ENCODE measurements around the gene CNTN5. TPM values are rescaled to one million over a fixed set of nuclear protein-coding genes. Genes with fewer than 3 reads are reported as not detected.

CNTN5 gene
- total RNA-seq, 1 experiment from 2014 or later, result not detected

DNA sequence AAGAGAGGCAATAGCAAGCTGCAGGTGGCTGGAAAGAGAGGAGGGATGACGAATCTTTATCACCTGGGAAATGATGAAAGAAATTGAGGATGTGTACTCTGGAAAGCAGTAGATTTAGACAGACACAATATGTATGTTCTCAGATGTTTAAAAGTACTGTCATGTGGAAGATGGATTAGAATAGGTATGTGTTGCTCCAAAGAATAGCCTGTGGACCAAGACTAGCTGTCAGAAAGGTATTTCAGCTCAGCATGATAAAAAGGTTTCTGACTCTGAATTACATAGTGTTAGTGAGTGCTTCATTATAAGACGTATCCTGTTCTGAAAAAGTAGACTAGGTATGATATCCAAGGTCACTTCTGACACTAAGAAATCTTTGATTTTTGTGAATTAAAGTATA is 322.4 kb downstream of the CNTN5 start:
- Histone ChIP-seq H3K79me2 (ENCODE audit: low read length) (no peaks in the 10 kb centered on the region), H3K27ac (ENCODE audit: low read length) (no peak overlapping the region), H2AFZ (ENCODE audit: low read length) (no peak overlapping the region), H3K9me2 (replicated peaks; ENCODE audit: insufficient read depth, low read length) (no peaks in the 10 kb centered on the region), H3K4me2 (ENCODE audit: low read depth, low read length, poor library complexity, severe bottlenecking) (no peak overlapping the region), H3K4me1 (ENCODE audit: low read length) (no peaks in the 10 kb centered on the region), H3K27me3 (ENCODE audit: low read length) (no peaks in the 10 kb centered on the region), H4K20me1 (ENCODE audit: insufficient read depth, low read depth, low read length) (no peaks in the 10 kb centered on the region), H3K9ac (ENCODE audit: low read length) (no peak overlapping the region), H3K36me3 (ENCODE audit: insufficient read depth, low read length) (no peaks in the 10 kb centered on the region), H3K9me3 (ENCODE audit: low read length) (peaks cover 52% of the 10 kb centered on the region), H3K4me3 (ENCODE audit: low read length) (no peak overlapping the region)
- DNase-seq, result no peak

DNA sequence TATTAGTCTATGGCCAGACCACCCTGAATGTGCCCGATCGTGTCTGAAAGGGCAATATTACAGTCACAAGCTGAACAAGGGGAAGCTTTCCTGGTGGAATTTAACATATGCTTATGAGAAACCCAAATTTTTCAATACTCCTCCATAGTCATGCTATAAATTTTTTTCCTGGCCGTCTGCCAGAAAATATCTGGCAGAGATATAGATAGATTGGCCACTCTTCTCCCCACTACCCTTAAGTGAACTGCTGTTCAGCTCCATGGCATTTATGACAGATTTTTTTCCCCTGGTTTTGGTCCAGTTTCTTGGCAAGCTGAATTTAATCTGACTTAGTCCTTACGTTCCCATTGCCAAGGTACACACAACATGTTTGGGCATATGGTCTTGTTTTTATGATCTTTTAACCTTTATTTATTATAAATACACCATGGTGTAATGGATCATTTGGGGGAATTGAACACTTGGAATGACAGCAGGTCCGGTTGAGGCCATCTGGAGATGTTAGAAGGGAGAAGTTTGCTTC is 328.5 kb downstream of the CNTN5 start:
- DNase-seq, result no peak
- Histone ChIP-seq H3K9ac (ENCODE audit: low read length) (no peak overlapping the region), H3K9me2 (replicated peaks; ENCODE audit: insufficient read depth, low read length) (no peaks in the 10 kb centered on the region), H3K4me2 (ENCODE audit: low read depth, low read length, poor library complexity, severe bottlenecking) (no peak overlapping the region), H3K4me3 (ENCODE audit: low read length) (no peak overlapping the region), H3K9me3 (ENCODE audit: low read length) (peaks cover 68% of the 10 kb centered on the region), H3K27ac (ENCODE audit: low read length) (no peak overlapping the region), H3K27me3 (ENCODE audit: low read length) (no peaks in the 10 kb centered on the region), H3K36me3 (ENCODE audit: insufficient read depth, low read length) (no peaks in the 10 kb centered on the region), H3K79me2 (ENCODE audit: low read length) (no peaks in the 10 kb centered on the region), H3K4me1 (ENCODE audit: low read length) (no peaks in the 10 kb centered on the region), H4K20me1 (ENCODE audit: insufficient read depth, low read depth, low read length) (no peaks in the 10 kb centered on the region), H2AFZ (ENCODE audit: low read length) (no peak overlapping the region)

DNA sequence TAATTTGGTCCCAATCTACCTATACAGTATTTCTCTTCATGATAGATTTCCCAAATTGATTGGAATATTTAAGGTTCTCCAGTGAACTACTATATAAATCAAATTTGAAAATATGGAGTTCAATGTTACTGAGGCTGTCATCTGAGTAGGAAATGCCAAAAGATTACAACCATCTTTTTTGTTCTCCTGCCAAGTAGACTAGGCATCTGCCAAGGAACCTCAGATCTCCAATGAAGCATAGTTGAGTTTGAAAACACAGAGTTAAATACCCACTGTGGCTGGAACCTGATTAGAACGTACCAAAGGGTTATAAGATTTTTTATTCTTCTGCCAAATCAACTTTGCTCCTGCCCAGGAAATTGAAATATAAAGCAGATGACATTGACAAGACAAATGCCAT is 330.9 kb downstream of the CNTN5 start:
- Histone ChIP-seq H3K27ac (ENCODE audit: low read length) (no peak overlapping the region), H3K27me3 (ENCODE audit: low read length) (no peaks in the 10 kb centered on the region), H3K36me3 (ENCODE audit: insufficient read depth, low read length) (no peaks in the 10 kb centered on the region), H3K79me2 (ENCODE audit: low read length) (no peaks in the 10 kb centered on the region), H3K4me1 (ENCODE audit: low read length) (no peaks in the 10 kb centered on the region), H3K4me3 (ENCODE audit: low read length) (no peak overlapping the region), H2AFZ (ENCODE audit: low read length) (no peak overlapping the region), H3K9me2 (replicated peaks; ENCODE audit: insufficient read depth, low read length) (no peaks in the 10 kb centered on the region), H3K9ac (ENCODE audit: low read length) (no peak overlapping the region), H3K4me2 (ENCODE audit: low read depth, low read length, poor library complexity, severe bottlenecking) (no peak overlapping the region), H3K9me3 (ENCODE audit: low read length) (peaks cover 67% of the 10 kb centered on the region), H4K20me1 (ENCODE audit: insufficient read depth, low read depth, low read length) (no peaks in the 10 kb centered on the region)
- no peak for DNase-seq

DNA sequence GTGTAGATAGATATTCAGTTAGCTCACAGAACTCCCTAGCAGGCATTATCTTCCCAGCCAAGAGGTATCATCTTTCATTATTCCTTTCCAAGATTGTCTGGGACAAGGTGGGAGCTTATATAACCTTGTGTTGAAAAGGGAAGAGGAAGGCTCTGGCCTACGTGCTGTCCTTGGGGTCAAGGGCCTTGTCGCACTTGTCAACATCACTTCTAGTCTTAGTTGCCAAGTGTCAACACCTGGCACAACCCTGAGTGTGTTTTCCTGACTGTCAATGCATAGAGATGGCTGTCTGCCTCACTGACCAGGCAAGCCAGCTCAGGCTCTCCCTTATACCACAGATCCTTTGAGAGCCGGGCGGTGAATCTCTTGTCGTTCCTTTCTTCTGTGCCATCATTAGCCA is 331.9 kb downstream of the CNTN5 start:
- Histone ChIP-seq H3K9ac (ENCODE audit: low read length) (no peak overlapping the region), H3K27ac (ENCODE audit: low read length) (no peak overlapping the region), H3K9me2 (replicated peaks; ENCODE audit: insufficient read depth, low read length) (no peaks in the 10 kb centered on the region), H3K4me3 (ENCODE audit: low read length) (no peak overlapping the region), H4K20me1 (ENCODE audit: insufficient read depth, low read depth, low read length) (no peaks in the 10 kb centered on the region), H3K4me1 (ENCODE audit: low read length) (no peaks in the 10 kb centered on the region), H3K36me3 (ENCODE audit: insufficient read depth, low read length) (no peaks in the 10 kb centered on the region), H3K27me3 (ENCODE audit: low read length) (no peaks in the 10 kb centered on the region), H3K4me2 (ENCODE audit: low read depth, low read length, poor library complexity, severe bottlenecking) (no peak overlapping the region), H3K9me3 (ENCODE audit: low read length) (peaks cover 69% of the 10 kb centered on the region), H3K79me2 (ENCODE audit: low read length) (no peaks in the 10 kb centered on the region), H2AFZ (ENCODE audit: low read length) (no peak overlapping the region)
- DNase-seq, result no peak

DNA sequence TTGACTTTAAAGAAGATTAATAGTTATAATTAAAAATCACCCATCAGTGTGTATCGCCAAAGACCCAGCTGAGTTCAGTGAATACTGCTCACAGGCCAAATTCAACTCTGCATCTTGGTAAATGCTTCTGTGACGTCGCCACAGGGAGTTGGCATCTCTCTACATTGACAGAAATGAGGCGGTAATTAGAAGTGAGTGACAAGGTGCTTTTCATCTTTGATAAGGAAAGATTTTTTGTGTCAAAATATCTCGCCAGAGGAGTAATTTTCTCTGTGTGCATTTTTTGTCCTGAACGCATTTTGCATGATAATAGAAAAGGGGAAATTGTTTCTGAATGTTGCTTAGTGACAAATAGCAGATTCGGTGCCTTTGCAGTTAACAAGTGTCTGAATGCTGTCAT is 345.8 kb downstream of the CNTN5 start:
- Histone ChIP-seq H3K4me3 (ENCODE audit: low read length) (no peak overlapping the region), H3K36me3 (ENCODE audit: insufficient read depth, low read length) (no peaks in the 10 kb centered on the region), H3K27me3 (ENCODE audit: low read length) (no peaks in the 10 kb centered on the region), H3K9me2 (replicated peaks; ENCODE audit: insufficient read depth, low read length) (no peaks in the 10 kb centered on the region), H3K27ac (ENCODE audit: low read length) (no peak overlapping the region), H3K9ac (ENCODE audit: low read length) (no peak overlapping the region), H3K79me2 (ENCODE audit: low read length) (no peaks in the 10 kb centered on the region), H2AFZ (ENCODE audit: low read length) (no peak overlapping the region), H3K4me2 (ENCODE audit: low read depth, low read length, poor library complexity, severe bottlenecking) (no peak overlapping the region), H3K9me3 (ENCODE audit: low read length) (peaks cover 71% of the 10 kb centered on the region), H3K4me1 (ENCODE audit: low read length) (no peaks in the 10 kb centered on the region), H4K20me1 (ENCODE audit: insufficient read depth, low read depth, low read length) (no peaks in the 10 kb centered on the region)
- no peak for DNase-seq

DNA sequence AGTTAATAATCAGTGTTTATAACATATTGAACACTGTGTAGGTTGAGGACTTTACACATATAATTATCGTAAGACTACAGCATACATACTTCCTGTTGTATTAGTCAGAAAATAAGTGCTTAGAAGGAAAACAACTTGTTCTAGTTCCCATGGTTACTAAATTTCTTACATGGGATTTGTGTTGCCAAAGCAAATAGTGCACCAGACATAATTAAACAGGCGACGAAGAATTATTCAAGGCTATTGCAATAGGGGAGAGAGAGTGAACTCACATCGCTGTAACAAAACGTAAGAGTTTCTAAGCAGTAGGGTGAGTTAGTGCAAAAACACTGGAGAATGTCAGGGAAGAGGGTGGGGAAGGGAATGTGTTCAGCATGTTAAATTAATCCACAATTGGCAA is 347.8 kb downstream of the CNTN5 start:
- Histone ChIP-seq H3K9me3 (ENCODE audit: low read length) (peaks cover 66% of the 10 kb centered on the region), H3K9me2 (replicated peaks; ENCODE audit: insufficient read depth, low read length) (no peaks in the 10 kb centered on the region), H3K4me2 (ENCODE audit: low read depth, low read length, poor library complexity, severe bottlenecking) (no peak overlapping the region), H3K79me2 (ENCODE audit: low read length) (no peaks in the 10 kb centered on the region), H3K36me3 (ENCODE audit: insufficient read depth, low read length) (no peaks in the 10 kb centered on the region), H3K9ac (ENCODE audit: low read length) (no peak overlapping the region), H3K27me3 (ENCODE audit: low read length) (no peaks in the 10 kb centered on the region), H2AFZ (ENCODE audit: low read length) (no peak overlapping the region), H3K27ac (ENCODE audit: low read length) (no peak overlapping the region), H3K4me1 (ENCODE audit: low read length) (no peaks in the 10 kb centered on the region), H4K20me1 (ENCODE audit: insufficient read depth, low read depth, low read length) (no peaks in the 10 kb centered on the region), H3K4me3 (ENCODE audit: low read length) (no peak overlapping the region)
- DNase-seq, result no peak

DNA sequence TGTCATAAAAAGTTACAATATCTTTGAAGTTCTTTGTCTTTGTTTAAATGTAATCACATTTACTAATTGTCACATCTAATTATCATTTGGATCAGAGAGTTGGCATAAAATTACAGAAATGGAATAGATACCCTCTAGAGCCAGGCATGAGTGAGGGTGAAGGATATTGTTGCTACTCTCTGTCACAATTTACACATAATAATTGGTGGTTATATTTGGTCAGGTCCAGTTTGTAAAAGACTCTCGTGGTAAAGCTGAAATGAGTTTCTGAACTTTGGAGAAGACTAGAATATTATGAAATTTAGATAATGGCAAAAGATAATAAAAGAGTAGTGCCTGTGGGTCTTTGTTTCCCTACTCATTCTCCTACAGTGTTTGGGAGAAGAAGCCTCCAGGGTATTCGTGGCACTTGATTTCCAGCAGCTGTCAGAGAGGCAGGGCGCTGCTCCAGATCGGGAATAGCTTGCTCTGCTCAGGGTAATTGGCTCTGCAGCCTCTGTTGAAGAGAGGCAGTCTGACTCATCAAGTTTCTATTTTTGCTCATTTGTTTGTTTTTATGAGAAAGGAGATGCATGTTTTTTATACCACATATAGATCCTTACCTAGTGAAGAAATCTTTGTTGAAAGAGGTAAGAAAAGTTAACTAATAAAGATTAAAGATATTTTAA is 349.9 kb downstream of the CNTN5 start:
- H3K27ac ChIP-seq (ENCODE audit: low read length), result no peak overlapping the region
- H3K9ac ChIP-seq (ENCODE audit: low read length), result no peak overlapping the region
- DNase-seq, result no peak
- H3K4me2 ChIP-seq (ENCODE audit: low read depth, low read length, poor library complexity, severe bottlenecking), result no peak overlapping the region
- H3K4me1 ChIP-seq (ENCODE audit: low read length), result no peaks in the 10 kb centered on the region
- no peaks in the 10 kb centered on the region for H3K36me3 ChIP-seq (ENCODE audit: insufficient read depth, low read length)
- no peaks in the 10 kb centered on the region for H3K9me2 ChIP-seq (replicated peaks; ENCODE audit: insufficient read depth, low read length)
- H3K9me3 ChIP-seq (ENCODE audit: low read length), result peaks cover 57% of the 10 kb centered on the region
- H4K20me1 ChIP-seq (ENCODE audit: insufficient read depth, low read depth, low read length), result no peaks in the 10 kb centered on the region
- no peaks in the 10 kb centered on the region for H3K27me3 ChIP-seq (ENCODE audit: low read length)
- no peaks in the 10 kb centered on the region for H3K79me2 ChIP-seq (ENCODE audit: low read length)
- H2AFZ ChIP-seq (ENCODE audit: low read length), result no peak overlapping the region
- H3K4me3 ChIP-seq (ENCODE audit: low read length), result no peak overlapping the region

DNA sequence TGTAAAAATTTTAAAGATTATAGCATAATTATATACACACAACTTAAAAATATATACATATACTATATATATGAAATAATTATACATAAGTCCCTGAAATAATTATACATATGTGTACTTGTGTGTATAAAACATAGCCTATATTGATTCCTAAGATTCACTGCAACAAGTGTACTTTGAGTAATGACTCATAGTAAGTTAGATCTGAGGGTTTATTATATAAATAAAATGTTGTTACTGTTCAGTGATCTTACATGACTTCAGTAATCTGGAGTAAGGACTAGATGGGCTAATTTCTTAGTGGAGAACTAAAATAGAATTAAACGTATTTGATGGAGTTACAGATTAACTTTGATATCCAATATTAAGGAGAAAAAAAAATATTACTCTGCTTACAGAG is 350.5 kb downstream of the CNTN5 start:
- H3K27me3 ChIP-seq (ENCODE audit: low read length), result no peaks in the 10 kb centered on the region
- no peak overlapping the region for H3K9ac ChIP-seq (ENCODE audit: low read length)
- no peaks in the 10 kb centered on the region for H3K36me3 ChIP-seq (ENCODE audit: insufficient read depth, low read length)
- peaks cover 57% of the 10 kb centered on the region for H3K9me3 ChIP-seq (ENCODE audit: low read length)
- H3K4me3 ChIP-seq (ENCODE audit: low read length), result no peak overlapping the region
- no peaks in the 10 kb centered on the region for H3K4me1 ChIP-seq (ENCODE audit: low read length)
- no peak overlapping the region for H3K27ac ChIP-seq (ENCODE audit: low read length)
- H3K79me2 ChIP-seq (ENCODE audit: low read length), result no peaks in the 10 kb centered on the region
- H3K9me2 ChIP-seq (replicated peaks; ENCODE audit: insufficient read depth, low read length), result no peaks in the 10 kb centered on the region
- H4K20me1 ChIP-seq (ENCODE audit: insufficient read depth, low read depth, low read length), result no peaks in the 10 kb centered on the region
- no peak overlapping the region for H2AFZ ChIP-seq (ENCODE audit: low read length)
- DNase-seq, result no peak
- H3K4me2 ChIP-seq (ENCODE audit: low read depth, low read length, poor library complexity, severe bottlenecking), result no peak overlapping the region
